IMR-90 (cell line): ENCODE measurements around the gene HKDC1.
"Not testable (repeated sequence)": the region's sequence is repeated elsewhere in the genome, so short reads cannot be mapped to it uniquely, and the experiment has no call there.

Experiments
- BHLHE40 ChIP-seq: fragments of 150-350 bp; IDR thresholded peaks from 2 replicates; pipeline ENCODE4 v1.6.1; 2016; ENCODE audit warnings: mild to moderate bottlenecking, low read depth, low read length
- CEBPB ChIP-seq: IDR thresholded peaks from 2 replicates; pipeline ENCODE4 v1.6.1; 2012; ENCODE audit warnings: low read depth, low read length, improper control_type of control experiment
- CHD1 ChIP-seq: IDR thresholded peaks from 2 replicates; pipeline ENCODE4 v1.6.1; 2012; ENCODE audit warnings: low read depth, low read length, improper control_type of control experiment
- MAFK ChIP-seq: IDR thresholded peaks from 2 replicates; pipeline ENCODE4 v1.6.1; 2012; ENCODE audit warnings: low read depth, low read length, improper control_type of control experiment
- MAZ ChIP-seq: IDR thresholded peaks from 2 replicates; pipeline ENCODE4 v1.6.1; 2012; ENCODE audit warnings: low read depth, mild to moderate bottlenecking, low read length, improper control_type of control experiment, moderate library complexity, borderline replicate concordance
- POLR2A ChIP-seq: IDR thresholded peaks from 2 replicates; pipeline ENCODE4 v1.6.1; 2012; ENCODE audit warnings: mild to moderate bottlenecking, low read depth, low read length
- RAD21 ChIP-seq: IDR thresholded peaks from 2 replicates; pipeline ENCODE4 v1.6.1; 2012; ENCODE audit warnings: low read length, improper control_type of control experiment
- RCOR1 ChIP-seq: IDR thresholded peaks from 2 replicates; pipeline ENCODE4 v1.6.1; 2012; ENCODE audit warnings: mild to moderate bottlenecking, low read length, improper control_type of control experiment; ENCODE audit not compliant: insufficient replicate concordance
- RFX5 ChIP-seq: IDR thresholded peaks from 2 replicates; pipeline ENCODE4 v1.8.0; 2012; ENCODE audit warnings: low read depth, mild to moderate bottlenecking, low read length, moderate library complexity
- SMC3 ChIP-seq: fragments of 150-350 bp; IDR thresholded peaks from 2 replicates; pipeline ENCODE4 v1.6.1; 2016; ENCODE audit warnings: low read depth, mild to moderate bottlenecking, antibody characterized with exemption, low read length, moderate library complexity
- TF ChIP-seq, protein P1 (sequence below): conservative IDR thresholded peaks from 2 replicates; pipeline ENCODE4 v1.5.1; 2012; ENCODE audit warnings: mild to moderate bottlenecking, low read depth, low read length, improper control_type of control experiment
- TF ChIP-seq, protein P2 (sequence below): fragments of 150-350 bp; IDR thresholded peaks from 2 replicates; pipeline ENCODE4 v1.6.1; 2017; ENCODE audit warnings: mild to moderate bottlenecking, antibody characterized with exemption, low read length, low read depth

DNA sequence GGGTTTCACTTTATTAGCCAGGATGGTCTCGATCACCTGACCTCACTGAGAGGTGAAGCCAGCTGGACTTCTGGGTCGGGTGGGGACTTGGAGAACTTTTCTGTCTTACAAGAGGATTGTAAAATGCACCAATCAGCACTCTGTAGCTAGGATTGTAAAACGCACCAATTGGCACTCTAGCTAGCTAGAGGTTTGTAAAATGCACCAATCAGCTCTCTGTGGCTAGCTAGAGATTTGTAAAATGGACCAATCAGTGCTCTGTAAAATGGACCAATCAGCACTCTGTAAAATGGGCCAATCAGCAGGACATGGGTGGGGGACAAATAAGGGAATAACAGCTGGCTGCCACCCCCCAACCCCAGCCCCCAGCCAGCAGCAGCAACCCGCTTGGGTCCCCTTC is 44.8 kb upstream of the HKDC1 start:
- not testable (repeated sequence) for TF ChIP-seq SMC3, CEBPB, RAD21, POLR2A, BHLHE40, MAFK, RCOR1, RFX5, MAZ, CHD1
- TF ChIP-seq, protein P1, sequence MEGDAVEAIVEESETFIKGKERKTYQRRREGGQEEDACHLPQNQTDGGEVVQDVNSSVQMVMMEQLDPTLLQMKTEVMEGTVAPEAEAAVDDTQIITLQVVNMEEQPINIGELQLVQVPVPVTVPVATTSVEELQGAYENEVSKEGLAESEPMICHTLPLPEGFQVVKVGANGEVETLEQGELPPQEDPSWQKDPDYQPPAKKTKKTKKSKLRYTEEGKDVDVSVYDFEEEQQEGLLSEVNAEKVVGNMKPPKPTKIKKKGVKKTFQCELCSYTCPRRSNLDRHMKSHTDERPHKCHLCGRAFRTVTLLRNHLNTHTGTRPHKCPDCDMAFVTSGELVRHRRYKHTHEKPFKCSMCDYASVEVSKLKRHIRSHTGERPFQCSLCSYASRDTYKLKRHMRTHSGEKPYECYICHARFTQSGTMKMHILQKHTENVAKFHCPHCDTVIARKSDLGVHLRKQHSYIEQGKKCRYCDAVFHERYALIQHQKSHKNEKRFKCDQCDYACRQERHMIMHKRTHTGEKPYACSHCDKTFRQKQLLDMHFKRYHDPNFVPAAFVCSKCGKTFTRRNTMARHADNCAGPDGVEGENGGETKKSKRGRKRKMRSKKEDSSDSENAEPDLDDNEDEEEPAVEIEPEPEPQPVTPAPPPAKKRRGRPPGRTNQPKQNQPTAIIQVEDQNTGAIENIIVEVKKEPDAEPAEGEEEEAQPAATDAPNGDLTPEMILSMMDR = not testable (repeated sequence)
- TF ChIP-seq, protein P2, sequence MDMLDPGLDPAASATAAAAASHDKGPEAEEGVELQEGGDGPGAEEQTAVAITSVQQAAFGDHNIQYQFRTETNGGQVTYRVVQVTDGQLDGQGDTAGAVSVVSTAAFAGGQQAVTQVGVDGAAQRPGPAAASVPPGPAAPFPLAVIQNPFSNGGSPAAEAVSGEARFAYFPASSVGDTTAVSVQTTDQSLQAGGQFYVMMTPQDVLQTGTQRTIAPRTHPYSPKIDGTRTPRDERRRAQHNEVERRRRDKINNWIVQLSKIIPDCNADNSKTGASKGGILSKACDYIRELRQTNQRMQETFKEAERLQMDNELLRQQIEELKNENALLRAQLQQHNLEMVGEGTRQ = not testable (repeated sequence)
